Ovary (tissue), 9 donors: ENCODE data around the gene TAOK1. TPM values are rescaled to one million over a fixed set of nuclear protein-coding genes. Genes with fewer than 3 reads are reported as not detected.
"Not testable (repeated sequence)": the region's sequence is repeated elsewhere in the genome, so short reads cannot be mapped to it uniquely, and the experiment has no call there.

Experiments used
- DNase-seq, 5 donors: peaks; one replicate each; pipeline ENCODE4 v3.0.0-alpha.2; 2019 to 2020
- H3K27ac ChIP-seq, 2 donors: fragments of 200-600 bp; one replicate each; pipeline versions ENCODE4 v1.5.1 to v1.8.0; 2019 to 2022
- H3K27me3 ChIP-seq: fragments of 200-600 bp; one replicate; pipeline ENCODE4 v1.8.0; 2022
- H3K36me3 ChIP-seq: fragments of 200-600 bp; sonication (generic); one replicate; pipeline ENCODE4 v1.5.1; 2019
- H3K4me1 ChIP-seq: one replicate; pipeline ENCODE4 v1.8.1; 2013; ENCODE audit warnings: mild to moderate bottlenecking, moderate library complexity; ENCODE audit not compliant: insufficient read depth
- H3K4me3 ChIP-seq: fragments of 200-600 bp; sonication (generic); one replicate; pipeline ENCODE4 v1.5.1; 2017
- H3K9me3 ChIP-seq, 2 donors: fragments of 200-600 bp in 1 of 2; sonication (generic) in 1 of 2; one replicate each; pipeline versions ENCODE4 v1.5.1 to v1.8.1; 2013 to 2019; ENCODE audit warnings: mild to moderate bottlenecking in 1 of 2, moderate library complexity in 1 of 2
- CTCF ChIP-seq, 3 donors: fragments of 450-650 bp in 2 of 3; fragments of 200-600 bp in 1 of 3; IDR thresholded peaks; one replicate each; pipeline versions ENCODE4 v1.5.1 to v1.8.0; 2016 to 2022; ENCODE audit warnings: antibody characterized with exemption in 3 of 3, mild to moderate bottlenecking in 1 of 3
- EP300 ChIP-seq: sonication (generic); formaldehyde crosslinking; IDR thresholded peaks from one replicate; pipeline ENCODE4 v1.6.1; 2017; ENCODE audit warnings: antibody characterized with exemption
- POLR2A ChIP-seq: fragments of 450-650 bp; IDR thresholded peaks from one replicate; pipeline ENCODE4 v1.6.1; 2017; ENCODE audit warnings: antibody characterized with exemption, mild to moderate bottlenecking, moderate library complexity
- WGBS, 3 donors: extraction: QIAGEN DNeasy Blood & Tissue Kit in 1 of 3; methylation state at CpG; one replicate each; pipeline versions ENCODE4 v1.1.5 to v1.1.7; 2013 to 2017; 5-methylcytosine and 5-hydroxymethylcytosine counted together
- intact Hi-C, 4 donors: fragments of 100-400 bp; cut with DNase I; formaldehyde crosslinking; loops; one replicate each; pipeline versions ENCODE4 v1.11.0 to v1.15.1; 2022 to 2023
- polyA plus RNA-seq, 2 donors: library from polyadenylated mRNA; stranded (reverse); fragments of 200-250 nt in 1 of 2; fragments of 350-450 nt in 1 of 2; fragmentation: Illumina TruSeq in 1 of 2; extraction: RNeasy Lipid Tissue Mini Kit (QIAGEN cat#74804) in 1 of 2; gene quantifications; one replicate each; pipeline ENCODE4 v1.2.3, GENCODE V29; 2013 to 2014
- total RNA-seq, 7 donors: library from RNA; depleted of rRNA in 2 of 7; stranded (reverse); fragments of >200 nt in 2 of 7; fragmentation: NEBNext Ultra II Directional in 3 of 7; extraction: Animal tissue kit (Norgen Biotek cat#: 25700) in 3 of 7; gene quantifications; one replicate each; pipeline versions ENCODE4 v1.1.0 to v1.2.4, GENCODE V29; 2016 to 2023
- donor health status: DM: no; HTN: no; CAD: no; lungs with moderate emphysema.
- donor health status: DM: no; HTN: no; CAD: no.
- donor health status: Bipolar disorder and iron deficiency.
- donor health status: DM: yes; HTN: yes; CAD: no.
- donor health status: DM: no; HTN: no; CAD: no.
- donor health status: DM: yes; HTN: yes; CAD: no.

Gene TAOK1
- total and polyA plus RNA-seq, 9 donors, result 8.7 to 66.5 (median 49.6) TPM

- no peak for DNase-seq
Measured at GRCh38 chr17:29461483-29462206, 71.5 kb downstream of the TAOK1 start.

GRCh38 chr17:29469276-29469675 is 79.1 kb downstream of the TAOK1 start:
- no peak for DNase-seq
- intact Hi-C loops, result no loop called here
- WGBS, 3 donors, result 71 to 92% (median 89%) methylated on average over 3 of the region's 3 CpGs
- H3K9me3 ChIP-seq, result no peaks in the 10 kb centered on the region
- H3K27ac ChIP-seq, result no peak overlapping the region
- H3K27me3 ChIP-seq, result no peaks in the 10 kb centered on the region
- H3K4me3 ChIP-seq, result no peak overlapping the region
- TF ChIP-seq CTCF (IDR thresholded peaks at IDR 0.05) (no peak), POLR2A (no peak), EP300 (no peak)
- H3K36me3 ChIP-seq, result no peaks in the 10 kb centered on the region
- no peaks in the 10 kb centered on the region for H3K4me1 ChIP-seq

More at GRCh38 chr17:29461483-29462206, 71.5 kb downstream of the TAOK1 start:
- intact Hi-C loops, result no loop called here
- Histone ChIP-seq H3K36me3 (no peaks in the 10 kb centered on the region), H3K9me3 (no peaks in the 10 kb centered on the region), H3K27ac (no peak overlapping the region), H3K4me1 (peaks cover 2% of the 10 kb centered on the region), H3K4me3 (no peak overlapping the region), H3K27me3 (no peaks in the 10 kb centered on the region)
- WGBS, 3 donors, result 60 to 74% (median 72%) methylated on average over 2 of the region's 2 CpGs
- TF ChIP-seq EP300 (no peak), POLR2A (no peak), CTCF (IDR thresholded peaks at IDR 0.05) (no peak)

- H3K36me3 ChIP-seq, H3K27me3 ChIP-seq, H3K9me3 ChIP-seq, H3K27ac ChIP-seq, H3K4me3 ChIP-seq, DNase-seq, intact Hi-C loops, H3K4me1 ChIP-seq: not testable (repeated sequence)
- 96 to 98% (median 96%) methylated on average over 4 of the region's 4 CpGs for whole genome bisulfite sequencing, 3 donors
Measured at GRCh38 chr17:29473437-29473836, 83.3 kb downstream of the TAOK1 start.

- WGBS, 3 donors, result 82 to 89% (median 89%) methylated on average over 1 of the region's 1 CpG
- H3K27ac ChIP-seq, result no peak overlapping the region
- H3K4me3 ChIP-seq, result no peak overlapping the region
- intact Hi-C loops, result no loop called here
- no peak for TF ChIP-seq CTCF (IDR thresholded peaks at IDR 0.05)
- TF ChIP-seq EP300, result no peak
- no peak for TF ChIP-seq POLR2A
- H3K4me1 ChIP-seq, result no peaks in the 10 kb centered on the region
- H3K27me3 ChIP-seq, result no peaks in the 10 kb centered on the region
- DNase-seq, result no peak
- no peaks in the 10 kb centered on the region for H3K9me3 ChIP-seq
- no peaks in the 10 kb centered on the region for H3K36me3 ChIP-seq
Measured at GRCh38 chr17:29474297-29474696, 84.1 kb downstream of the TAOK1 start.

GRCh38 chr17:29475891-29476290 is 85.7 kb downstream of the TAOK1 start:
- WGBS, 3 donors, result 93 to 95% (median 93%) methylated on average over 2 of the region's 2 CpGs
- Histone ChIP-seq H3K4me3 (no peak overlapping the region), H3K4me1 (no peaks in the 10 kb centered on the region), H3K27me3 (no peaks in the 10 kb centered on the region), H3K9me3 (no peaks in the 10 kb centered on the region), H3K27ac (no peak overlapping the region), H3K36me3 (no peaks in the 10 kb centered on the region)
- DNase-seq, result no peak
- intact Hi-C loops, result no loop called here
- TF ChIP-seq EP300 (no peak), POLR2A (no peak), CTCF (IDR thresholded peaks at IDR 0.05) (no peak)

- 89 to 93% (median 90%) methylated on average over 7 of the region's 7 CpGs for WGBS, 3 donors
- DNase-seq, result not testable (repeated sequence)
Measured at GRCh38 chr17:29480249-29480928, 90.2 kb downstream of the TAOK1 start.

More at GRCh38 chr17:29480249-29480928, 90.2 kb downstream of the TAOK1 start:
- H3K27me3 ChIP-seq, H3K36me3 ChIP-seq, H3K27ac ChIP-seq, H3K4me3 ChIP-seq, H3K4me1 ChIP-seq, intact Hi-C loops, H3K9me3 ChIP-seq: not testable (repeated sequence)
